Midbrain (tissue), 1 donor: ENCODE data around the gene PTK7.
"Not testable (repeated sequence)": the region's sequence is repeated elsewhere in the genome, so short reads cannot be mapped to it uniquely, and the experiment has no call there.

Experiments used
- DNase-seq: peaks from one replicate; lab custom pipeline; 2025; lab: John Stamatoyannopoulos, UW

The PTK7 gene

DNA sequence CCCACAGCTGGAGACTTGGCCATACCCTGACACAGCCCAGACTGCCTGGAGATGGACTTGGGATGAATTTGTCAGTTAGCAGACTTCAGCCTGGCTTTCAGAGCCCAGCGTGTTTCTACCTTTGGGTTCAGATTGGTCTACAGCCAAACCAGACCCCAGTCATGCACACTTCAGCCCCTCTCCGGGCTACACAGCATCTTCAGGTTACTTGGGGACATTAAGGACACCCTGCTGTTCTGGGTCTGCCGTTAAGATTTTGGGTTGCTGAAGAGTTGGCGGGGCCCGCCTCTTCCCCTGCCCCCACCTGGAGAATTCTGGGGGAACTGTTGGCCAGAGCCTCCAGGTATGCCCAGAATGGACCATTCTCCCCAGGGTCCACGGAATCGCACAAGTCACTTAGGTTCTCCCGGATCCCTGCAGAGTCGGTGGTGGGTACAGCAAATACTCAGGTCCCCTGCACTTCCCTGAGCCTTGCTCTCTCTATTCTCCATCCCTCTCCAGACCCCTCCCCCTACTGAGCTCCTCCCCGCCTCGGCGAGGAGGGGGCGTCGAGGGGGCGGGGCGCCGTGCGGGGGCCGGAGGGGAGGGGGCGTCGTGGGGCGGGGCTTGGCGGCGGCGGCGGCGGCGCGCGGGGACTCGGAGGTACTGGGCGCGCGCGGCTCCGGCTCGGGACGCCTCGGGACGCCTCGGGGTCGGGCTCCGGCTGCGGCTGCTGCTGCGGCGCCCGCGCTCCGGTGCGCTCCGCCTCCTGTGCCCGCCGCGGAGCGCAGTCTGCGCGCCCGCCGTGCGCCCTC is at the start of gene PTK7:
Gene PTK7, plus strand, starts transcription at position 645 of the 794 bp plus-strand sequence. CDS start 175 bp downstream, outside the sequence.
- DNase-seq, result no peak

GRCh38 chr6:43026365-43026764 is 49.7 kb upstream of the PTK7 start:
- DNase-seq, result no peak

DNA sequence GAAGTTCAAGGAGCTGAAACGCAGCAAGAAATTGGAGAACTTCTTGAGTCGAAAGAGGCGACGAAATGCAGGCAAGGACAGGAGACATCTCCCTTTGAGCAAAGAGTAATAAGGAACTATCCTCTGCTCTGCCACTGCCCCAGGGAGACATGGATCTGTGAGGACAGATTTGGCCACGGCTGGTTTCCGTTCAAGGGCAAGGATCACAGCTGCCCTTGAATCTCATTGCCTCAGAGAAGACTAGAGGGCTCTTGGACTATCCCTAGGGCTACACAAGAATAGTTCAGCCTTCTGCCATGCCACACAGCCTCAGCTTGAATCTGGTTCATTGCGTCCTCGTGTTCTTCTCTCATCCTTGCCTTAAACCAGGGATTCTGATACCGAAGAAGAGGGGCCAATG is 47.0 kb upstream of the PTK7 start:
- no peak for DNase-seq

- no peak for DNase-seq
These were observed 43.8 kb upstream of the PTK7 start for GRCh38 chr6:43032326-43032725.

DNA sequence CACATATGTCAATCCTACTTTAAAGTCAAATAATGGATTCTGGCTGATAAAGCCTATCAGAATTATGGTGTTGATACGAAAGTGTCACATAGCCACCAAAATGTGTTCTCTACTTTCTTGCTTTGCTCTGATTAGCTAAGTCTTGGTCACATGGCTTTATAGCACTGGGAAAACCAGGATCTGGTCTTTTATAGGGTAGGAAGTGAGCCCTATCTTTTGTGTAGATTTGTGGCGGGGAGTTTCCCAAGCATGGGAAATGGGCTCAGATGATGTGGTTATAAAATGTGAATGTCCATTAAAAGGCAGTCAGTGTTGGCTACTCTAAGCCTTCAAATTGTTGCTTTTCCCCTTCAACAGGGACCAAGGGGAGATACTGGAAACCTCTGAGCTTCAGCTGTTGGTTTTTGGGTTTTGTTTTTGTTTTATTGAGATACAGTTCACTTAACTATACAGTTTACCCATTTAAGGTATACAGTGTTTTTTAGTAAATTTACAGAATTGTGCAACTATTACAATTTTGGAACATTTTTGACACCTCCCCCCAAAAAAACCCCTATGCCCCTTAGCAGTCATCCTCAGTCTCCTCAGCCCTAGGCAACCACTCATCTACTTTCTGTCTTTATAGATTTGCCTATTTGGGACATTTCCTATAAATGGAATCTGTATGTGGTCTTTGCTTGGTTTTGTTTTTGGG is 42.5 kb upstream of the PTK7 start:
- no peak for DNase-seq

GRCh38 chr6:43034190-43034525 is 42.0 kb upstream of the PTK7 start:
- no peak for DNase-seq

DNA sequence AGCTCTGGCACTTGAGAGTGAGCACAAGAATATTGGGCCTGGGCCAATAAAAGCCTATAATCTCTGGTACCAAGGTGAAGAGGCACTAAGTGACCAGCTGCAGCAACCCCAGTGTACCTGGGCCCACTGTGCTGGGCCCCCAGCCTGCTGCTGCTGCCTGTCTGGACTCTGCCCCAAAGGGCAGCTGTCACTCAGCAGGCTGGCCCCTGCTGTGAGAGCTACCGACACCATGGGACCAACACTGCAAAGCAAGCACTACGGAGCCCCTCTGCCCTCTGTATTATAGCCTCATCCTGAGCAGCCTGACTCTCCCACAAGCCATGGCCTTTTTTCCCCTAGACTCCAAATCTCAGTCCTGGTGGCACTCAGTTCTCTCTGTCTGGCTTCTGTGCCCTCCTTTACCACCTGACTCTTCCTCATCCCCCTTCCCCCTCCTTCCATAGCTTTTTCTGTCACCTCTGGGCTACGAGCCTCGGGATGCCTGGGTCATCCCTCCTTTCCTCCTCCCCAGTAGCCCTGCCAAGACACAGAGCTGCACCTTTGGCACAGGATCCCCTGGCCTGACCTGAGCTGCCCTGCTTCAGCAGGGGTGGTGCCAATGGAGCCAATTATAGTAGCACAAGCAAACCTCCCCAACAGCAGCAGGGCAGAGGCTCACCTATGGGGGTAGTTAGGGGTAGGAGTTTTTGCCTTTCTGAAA is 40.5 kb upstream of the PTK7 start:
- no peak for DNase-seq

DNA sequence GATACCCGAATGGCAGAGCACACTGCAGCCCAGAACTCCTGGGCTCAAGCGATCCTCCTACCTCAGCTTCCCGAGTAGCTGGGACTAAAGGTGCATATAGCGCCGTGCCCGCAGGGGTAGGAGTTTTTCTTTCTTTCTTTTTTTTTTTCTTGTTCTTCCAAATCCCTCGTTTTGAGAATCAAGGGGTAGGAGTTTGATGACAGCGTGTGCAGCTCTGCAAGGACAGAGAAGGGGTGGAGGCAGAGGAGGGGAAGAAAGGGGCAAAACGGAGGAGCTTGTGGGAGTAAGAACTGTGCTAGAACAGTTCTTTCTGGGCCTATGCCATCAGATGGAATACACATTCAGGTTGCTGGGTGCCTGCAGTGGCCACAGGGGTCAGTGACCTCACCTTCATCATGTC is 39.4 kb upstream of the PTK7 start:
- DNase-seq, result no peak

GRCh38 chr6:43037197-43037596 is 38.9 kb upstream of the PTK7 start:
- no peak for DNase-seq

DNA sequence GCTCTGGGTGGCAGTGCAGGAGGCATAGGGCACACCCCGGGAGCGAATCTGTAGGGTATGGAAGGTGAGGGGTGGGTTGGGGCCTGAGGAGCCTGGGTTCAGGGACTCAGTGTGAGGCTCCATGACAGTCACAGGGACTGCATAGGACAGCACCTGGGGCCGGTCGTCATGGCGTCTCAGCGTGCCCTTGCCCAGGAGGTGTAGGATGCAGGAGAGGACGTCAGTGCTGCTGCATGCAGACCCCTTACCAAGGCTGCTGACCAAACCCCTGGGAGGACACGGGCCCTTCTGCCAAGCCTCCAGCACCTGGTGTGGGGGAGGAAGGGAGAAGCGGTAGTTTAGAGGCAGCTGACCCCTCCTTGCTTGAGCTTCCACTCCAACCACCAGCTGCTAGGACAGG is 38.4 kb upstream of the PTK7 start:
- DNase-seq, result no peak

- no peak for DNase-seq
These were observed 37.4 kb upstream of the PTK7 start for GRCh38 chr6:43038727-43039126.

- no peak for DNase-seq
These were observed 35.4 kb upstream of the PTK7 start for GRCh38 chr6:43040542-43041257.

- not testable (repeated sequence) for DNase-seq
These were observed 34.6 kb upstream of the PTK7 start for GRCh38 chr6:43041475-43041874.

GRCh38 chr6:43043310-43043709 is 32.8 kb upstream of the PTK7 start:
- DNase-seq, result no peak

- DNase-seq, result no peak
These were observed 30.7 kb upstream of the PTK7 start for GRCh38 chr6:43045371-43045930.

GRCh38 chr6:43047998-43048397 is 28.1 kb upstream of the PTK7 start:
- DNase-seq, result no peak

- no peak for DNase-seq
These were observed 25.1 kb upstream of the PTK7 start for GRCh38 chr6:43050981-43051380.

GRCh38 chr6:43052225-43052841 is 23.8 kb upstream of the PTK7 start:
- DNase-seq, result no peak

GRCh38 chr6:43052842-43053544 is 23.1 kb upstream of the PTK7 start:
- no peak for DNase-seq

DNA sequence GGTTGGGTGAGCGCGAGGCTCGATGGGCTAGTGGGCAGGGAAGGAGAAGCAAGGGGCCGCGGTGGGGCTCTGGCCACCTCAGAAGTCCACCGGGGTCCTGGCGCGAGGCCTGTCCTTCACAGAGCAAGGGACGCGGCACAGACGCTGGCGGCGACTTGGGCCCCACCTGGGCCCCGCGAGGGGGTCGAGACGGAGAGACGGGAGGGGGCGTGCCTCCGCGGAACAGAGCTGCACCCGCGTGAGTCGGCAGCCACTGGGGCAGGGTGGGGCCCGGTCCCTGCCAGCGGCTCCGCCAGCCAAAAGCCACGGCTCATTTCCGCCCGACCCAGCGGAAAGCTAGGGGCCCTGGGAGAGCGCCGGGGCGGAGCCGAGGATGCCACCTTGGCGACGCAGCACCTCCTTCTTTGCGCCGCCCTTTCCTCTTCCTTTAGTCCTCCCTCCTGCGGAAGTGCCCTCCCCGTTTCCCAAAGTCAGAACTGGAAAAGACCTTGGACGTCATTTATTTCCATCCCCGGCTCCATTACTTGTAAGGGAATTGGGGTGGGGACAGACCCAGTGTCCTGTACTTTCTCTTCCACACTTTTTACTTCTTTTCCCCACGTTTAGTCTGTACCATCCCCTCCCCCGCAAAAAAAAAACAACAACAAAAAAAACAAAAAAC is 22.4 kb upstream of the PTK7 start, which contains the start of gene CUL7:
Gene CUL7, minus strand, starts transcription at position 307 of the 661 bp plus-strand sequence. CDS start 1,063 bp downstream, outside the sequence.
- DNase-seq, result peak; percentile 80
